MCF 10A (cell line): ENCODE data around the gene ENO4. TPM values are rescaled to one million over a fixed set of nuclear protein-coding genes. Genes with fewer than 3 reads are reported as not detected.

Experiments
- BruUV-seq: library from RNA; stranded (reverse); fragments of 400-500 nt; replicated peaks from 2 replicates; lab custom pipeline; 2021; lab: Mats Ljungman, UMichigan
- CTCF ChIA-PET: fragments of 300-600 bp; sonication (Branson Sonifier 250); formaldehyde crosslinking; extraction: SDS; loops from one replicate; lab custom pipeline; 2021; ENCODE audit warnings: antibody characterized with exemption, inconsistent platforms; lab: Yijun Ruan, JAX
- POLR2A ChIA-PET: fragments of 300-600, 350-650 bp; sonication (Branson Sonifier 250); formaldehyde crosslinking; extraction: SDS; loops from one replicate; lab custom pipeline; 2020; ENCODE audit warnings: antibody characterized with exemption, inconsistent platforms; lab: Yijun Ruan, JAX
- DNase-seq: peaks from one replicate; pipeline ENCODE4 v3.0.0-alpha.2; 2018; ENCODE audit not compliant: unreplicated experiment
- H3K27ac Mint-ChIP-seq: one replicate; pipeline ENCODE4 v1.8.0; 2022; ENCODE audit warnings: mild to moderate bottlenecking, low read depth, mixed read lengths; ENCODE audit not compliant: unreplicated experiment
- H3K27me3 Mint-ChIP-seq: one replicate; pipeline ENCODE4 v1.8.0; 2022; ENCODE audit warnings: mixed read lengths; ENCODE audit not compliant: insufficient read depth, unreplicated experiment
- H3K36me3 Mint-ChIP-seq: one replicate; pipeline ENCODE4 v1.8.0; 2022; ENCODE audit warnings: mild to moderate bottlenecking, moderate library complexity, mixed read lengths; ENCODE audit not compliant: insufficient read depth, unreplicated experiment
- H3K4me1 Mint-ChIP-seq: one replicate; pipeline ENCODE4 v1.8.0; 2022; ENCODE audit warnings: mixed read lengths; ENCODE audit not compliant: insufficient read depth, unreplicated experiment
- H3K4me3 Mint-ChIP-seq: one replicate; pipeline ENCODE4 v1.8.0; 2022; ENCODE audit warnings: mild to moderate bottlenecking, moderate library complexity, mixed read lengths; ENCODE audit not compliant: unreplicated experiment
- H3K9me3 Mint-ChIP-seq: one replicate; pipeline ENCODE4 v1.8.0; 2022; ENCODE audit warnings: mixed read lengths; ENCODE audit not compliant: unreplicated experiment
- intact Hi-C: fragments of 100-400 bp; cut with micrococcal nuclease; formaldehyde crosslinking; loops from 2 replicates; pipeline ENCODE4 v1.14.1; 2022
- total RNA-seq: library from RNA; stranded (reverse); gene quantifications from 2 replicates; pipeline ENCODE4 v1.2.3, GENCODE V29; 2022
- TF ChIP-seq, protein P1 (sequence below): fragments of 200-600 bp; IDR thresholded peaks from one replicate; pipeline ENCODE4 v1.8.0; 2022; ENCODE audit warnings: antibody characterized with exemption, mild to moderate bottlenecking; ENCODE audit not compliant: unreplicated experiment

The ENO4 gene
- total RNA-seq, 1 experiment from 2014 or later = not detected

DNA sequence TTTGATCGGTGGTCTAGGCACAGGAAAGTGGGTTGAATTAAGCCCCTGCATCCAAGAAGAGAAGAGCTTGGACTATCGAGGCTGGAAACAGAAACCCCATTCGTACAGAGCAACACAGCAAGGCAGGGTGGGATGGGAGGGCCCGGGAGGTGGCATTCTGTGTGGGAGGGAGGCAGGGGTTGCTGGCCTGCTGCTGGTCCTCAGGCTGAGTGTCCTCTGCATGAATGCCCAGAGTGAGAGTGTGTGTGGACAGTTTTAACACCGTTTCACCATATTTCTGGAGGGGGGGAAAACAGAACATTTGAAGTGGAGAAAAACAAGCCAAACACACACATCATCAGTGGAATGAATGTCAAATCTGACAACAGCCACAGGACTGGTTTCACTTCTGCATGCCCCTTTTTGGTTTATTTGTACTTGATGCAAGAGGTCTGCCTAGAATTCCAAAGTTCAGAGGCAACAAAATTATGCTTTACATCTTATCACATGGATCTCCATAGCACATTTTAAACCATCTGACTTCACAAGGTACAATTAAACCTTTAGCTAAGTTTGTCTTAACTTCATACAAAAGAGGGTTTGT lies 11.1 kb upstream of the ENO4 start:
- no TSS peak for BruUV-seq
- H3K4me1 Mint-ChIP-seq = no peaks in the 10 kb centered on the region
- H3K27me3 Mint-ChIP-seq = no peaks in the 10 kb centered on the region
- intact Hi-C loops = no loop called here
- TF ChIP-seq, protein P1, sequence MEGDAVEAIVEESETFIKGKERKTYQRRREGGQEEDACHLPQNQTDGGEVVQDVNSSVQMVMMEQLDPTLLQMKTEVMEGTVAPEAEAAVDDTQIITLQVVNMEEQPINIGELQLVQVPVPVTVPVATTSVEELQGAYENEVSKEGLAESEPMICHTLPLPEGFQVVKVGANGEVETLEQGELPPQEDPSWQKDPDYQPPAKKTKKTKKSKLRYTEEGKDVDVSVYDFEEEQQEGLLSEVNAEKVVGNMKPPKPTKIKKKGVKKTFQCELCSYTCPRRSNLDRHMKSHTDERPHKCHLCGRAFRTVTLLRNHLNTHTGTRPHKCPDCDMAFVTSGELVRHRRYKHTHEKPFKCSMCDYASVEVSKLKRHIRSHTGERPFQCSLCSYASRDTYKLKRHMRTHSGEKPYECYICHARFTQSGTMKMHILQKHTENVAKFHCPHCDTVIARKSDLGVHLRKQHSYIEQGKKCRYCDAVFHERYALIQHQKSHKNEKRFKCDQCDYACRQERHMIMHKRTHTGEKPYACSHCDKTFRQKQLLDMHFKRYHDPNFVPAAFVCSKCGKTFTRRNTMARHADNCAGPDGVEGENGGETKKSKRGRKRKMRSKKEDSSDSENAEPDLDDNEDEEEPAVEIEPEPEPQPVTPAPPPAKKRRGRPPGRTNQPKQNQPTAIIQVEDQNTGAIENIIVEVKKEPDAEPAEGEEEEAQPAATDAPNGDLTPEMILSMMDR = no peak
- no peak overlapping the region for H3K4me3 Mint-ChIP-seq
- peaks cover 12% of the 10 kb centered on the region for H3K36me3 Mint-ChIP-seq
- DNase-seq = no peak
- ChIA-PET POLR2A (interaction anchor here (3.8 kb wide), 1 partner anchor 11 kb away, joined by 17 read pairs; the partner anchor contains the start of gene ENO4), CTCF (interaction anchor here (1.0 to 1.4 kb wide), 2 partner anchors 329 to 337 kb away, joined by 3 read pairs; no protein-coding TSS in a partner anchor)
- H3K9me3 Mint-ChIP-seq = no peaks in the 10 kb centered on the region
- no peak overlapping the region for H3K27ac Mint-ChIP-seq

DNA sequence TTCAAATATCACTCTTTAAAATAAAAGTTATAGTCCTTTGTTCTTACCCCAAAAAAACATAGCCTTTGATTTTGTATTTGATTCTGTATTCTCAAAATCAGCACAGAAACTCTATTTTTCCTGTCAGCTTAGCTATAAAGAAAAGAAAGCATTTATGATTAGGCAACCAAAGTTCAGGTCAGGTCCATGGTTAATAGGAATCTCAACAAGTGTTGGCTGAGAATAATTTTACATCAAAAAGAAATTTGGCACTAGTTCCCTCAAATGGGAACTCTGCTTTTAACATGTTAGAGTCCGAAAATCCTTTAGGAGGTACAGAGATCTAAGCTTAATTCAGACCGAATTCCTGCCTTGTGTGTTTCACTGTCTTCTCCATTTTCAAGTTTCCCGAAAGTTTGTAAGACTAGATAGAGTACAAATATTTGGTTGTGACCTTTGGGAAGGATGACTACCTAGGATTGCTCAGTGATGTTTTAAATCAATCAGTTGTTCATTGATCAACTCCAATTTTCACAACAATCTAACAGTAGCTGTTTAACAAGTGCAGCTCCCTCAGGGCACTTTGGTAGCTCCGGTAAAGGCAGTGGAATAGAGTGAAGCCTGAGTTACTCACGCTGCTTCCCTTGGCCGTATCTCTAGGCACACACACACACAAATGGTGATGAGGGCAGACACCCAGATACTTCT lies 8.8 kb upstream of the ENO4 start:
- Mint-ChIP-seq H3K4me1 (peaks cover 4% of the 10 kb centered on the region), H3K36me3 (no peaks in the 10 kb centered on the region), H3K27ac (no peak overlapping the region), H3K9me3 (no peaks in the 10 kb centered on the region), H3K4me3 (no peak overlapping the region), H3K27me3 (no peaks in the 10 kb centered on the region)
- intact Hi-C loops = no loop called here
- ChIA-PET CTCF (interaction anchor here (0.6 to 1.9 kb wide), 3 partner anchors 30 to 336 kb away, joined by 4 to 10 read pairs (median 4); no protein-coding TSS in a partner anchor), POLR2A (interaction anchor here (0.6 to 3.8 kb wide), 2 partner anchors 9 to 32 kb away, joined by 3 to 17 read pairs; partner anchors contain the start of gene ENO4)
- TF ChIP-seq, protein P1 = no peak
- no peak for DNase-seq
- BruUV-seq = no TSS peak

DNA sequence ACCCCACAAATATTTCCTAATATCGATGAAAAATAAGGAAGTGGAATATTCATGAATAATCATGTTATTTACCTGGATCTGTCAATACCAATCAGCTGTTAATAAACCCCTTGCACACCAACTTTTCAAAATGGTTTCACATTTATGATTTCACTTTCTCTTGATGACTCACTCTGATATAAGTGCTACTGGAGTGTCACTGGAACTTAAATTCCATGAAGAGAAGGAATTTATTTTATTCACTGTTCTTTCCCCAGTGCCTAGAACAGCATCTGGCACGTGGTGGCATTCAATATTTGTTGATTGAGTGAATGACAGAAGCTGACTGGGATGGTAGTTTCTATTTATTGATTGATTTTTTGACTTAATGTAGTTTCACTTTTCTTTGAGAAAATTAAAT lies 3.5 kb upstream of the ENO4 start:
- Mint-ChIP-seq H3K27me3 (no peaks in the 10 kb centered on the region), H3K4me3 (no peak overlapping the region), H3K36me3 (no peaks in the 10 kb centered on the region), H3K9me3 (no peaks in the 10 kb centered on the region), H3K27ac (no peak overlapping the region), H3K4me1 (peaks cover 29% of the 10 kb centered on the region)
- TF ChIP-seq, protein P1 = no peak
- ChIA-PET POLR2A (no interaction called here), CTCF (interaction anchor here (0.9 kb wide), 1 partner anchor 330 kb away, joined by 4 read pairs; no protein-coding TSS in a partner anchor)
- no peak for DNase-seq
- intact Hi-C loops = no loop called here
- no TSS peak for BruUV-seq
